ENCODE measurements around the gene PLXNB2.
A peak's percentile ranks its signal among the peaks of the same experiment; 100 is the strongest.
"Not testable (repeated sequence)": the region's sequence is repeated elsewhere in the genome, so short reads cannot be mapped to it uniquely, and the experiment has no call there.

Gene PLXNB2

GRCh38 chr22:50306753-50307749 is at the start of gene PLXNB2:
PLXNB2 (minus strand) TSS chr22:50307646; CDS start chr22:50290584, 17,062 bp downstream.
- DNase-seq: peak; percentile 72

- no peak for DNase-seq
Observed at GRCh38 chr22:50357222-50357621, 49.8 kb upstream of the PLXNB2 start.

- DNase-seq: no peak
Observed at GRCh38 chr22:50356186-50356585, 48.7 kb upstream of the PLXNB2 start.

- no peak for DNase-seq
Observed at GRCh38 chr22:50348058-50348457, 40.6 kb upstream of the PLXNB2 start.

- no peak for DNase-seq
Observed at GRCh38 chr22:50347157-50347556, 39.7 kb upstream of the PLXNB2 start.

- DNase-seq: no peak
Observed at GRCh38 chr22:50346470-50346869, 39.0 kb upstream of the PLXNB2 start.

- DNase-seq: no peak
Observed at GRCh38 chr22:50343541-50343935, 36.1 kb upstream of the PLXNB2 start.

GRCh38 chr22:50342651-50343540 is 35.5 kb upstream of the PLXNB2 start, which contains the start of gene PPP6R2:
PPP6R2 (plus strand) TSS chr22:50343327; CDS start chr22:50393909, 50,582 bp downstream.
- peak; percentile 22 for DNase-seq

GRCh38 chr22:50341977-50342650 is 34.7 kb upstream of the PLXNB2 start:
- DNase-seq: peak; percentile 38

GRCh38 chr22:50339945-50340879 is 32.8 kb upstream of the PLXNB2 start:
- DNase-seq: no peak

- no peak for DNase-seq
Observed at GRCh38 chr22:50338860-50339462, 31.5 kb upstream of the PLXNB2 start.

- DNase-seq: no peak
Observed at GRCh38 chr22:50338042-50338573, 30.7 kb upstream of the PLXNB2 start.

- DNase-seq: no peak
Observed at GRCh38 chr22:50337262-50338041, 30.0 kb upstream of the PLXNB2 start.

GRCh38 chr22:50334433-50334832 is 27.0 kb upstream of the PLXNB2 start:
- DNase-seq: not testable (repeated sequence)

GRCh38 chr22:50329236-50329635 is 21.8 kb upstream of the PLXNB2 start:
- no peak for DNase-seq

GRCh38 chr22:50327711-50328019 is 20.2 kb upstream of the PLXNB2 start:
- no peak for DNase-seq

GRCh38 chr22:50326956-50327710 is 19.7 kb upstream of the PLXNB2 start, which contains the start of gene DENND6B:
DENND6B (minus strand) TSS chr22:50327012; CDS start chr22:50326988, 24 bp downstream.
- DNase-seq: peak; percentile 64

GRCh38 chr22:50326225-50326955 is 18.9 kb upstream of the PLXNB2 start:
- DNase-seq: no peak
